Trophoblast cell (in vitro differentiated cells and primary cell): ENCODE data around the gene APAF1.

Experiments used
- DNase-seq, 2 donors: peaks; one replicate each; pipeline ENCODE4 v3.0.0-alpha.2; 2016
- H2AFZ ChIP-seq: 2 replicates; pipeline ENCODE4 v1.6.1; 2013; ENCODE audit warnings: low read length, moderate library complexity, mild to moderate bottlenecking; ENCODE audit not compliant: insufficient read depth, poor library complexity
- H2AK5ac ChIP-seq: 2 replicates; pipeline ENCODE4 v1.6.1; 2013; ENCODE audit warnings: mild to moderate bottlenecking, low read length
- H2BK120ac ChIP-seq: 2 replicates; pipeline ENCODE4 v1.6.1; 2013; ENCODE audit warnings: low read length, mild to moderate bottlenecking, moderate library complexity; ENCODE audit not compliant: insufficient read depth, poor library complexity
- H2BK12ac ChIP-seq: 2 replicates; pipeline ENCODE4 v1.6.1; 2013; ENCODE audit warnings: mild to moderate bottlenecking, low read length, moderate library complexity
- H2BK5ac ChIP-seq: 2 replicates; pipeline ENCODE4 v1.6.1; 2013; ENCODE audit warnings: low read length, low read depth, moderate library complexity, mild to moderate bottlenecking; ENCODE audit not compliant: poor library complexity
- H3K14ac ChIP-seq: 2 replicates; pipeline ENCODE4 v1.6.1; 2013; ENCODE audit warnings: mild to moderate bottlenecking, low read length
- H3K18ac ChIP-seq: 2 replicates; pipeline ENCODE4 v1.6.1; 2013; ENCODE audit warnings: mild to moderate bottlenecking, low read length
- H3K23ac ChIP-seq: 2 replicates; pipeline ENCODE4 v1.6.1; 2013; ENCODE audit warnings: low read length
- H3K27ac ChIP-seq: 2 replicates; pipeline ENCODE4 v1.5.1; 2013; ENCODE audit warnings: low read depth, mild to moderate bottlenecking, inconsistent platforms, low read length, moderate library complexity
- H3K27me3 ChIP-seq: 2 replicates; pipeline ENCODE4 v1.6.1; 2013; ENCODE audit warnings: inconsistent platforms, mild to moderate bottlenecking, low read length, moderate library complexity; ENCODE audit not compliant: insufficient read depth
- H3K36me3 ChIP-seq, 2 experiments: 1 replicate in 1 of 2; 2 replicates in 1 of 2; pipeline ENCODE4 v1.6.1; 2013; ENCODE audit warnings: low read length in 2 of 2, mild to moderate bottlenecking in 2 of 2, moderate library complexity in 1 of 2; ENCODE audit not compliant: insufficient read depth in 2 of 2, control insufficient read depth in 1 of 2
- H3K4ac ChIP-seq: 2 replicates; pipeline ENCODE4 v1.6.1; 2013; ENCODE audit warnings: low read depth, mild to moderate bottlenecking, low read length, moderate library complexity
- H3K4me1 ChIP-seq, 2 experiments: 1 replicate in 1 of 2; 2 replicates in 1 of 2; pipeline ENCODE4 v1.6.1; 2013; ENCODE audit warnings: low read length in 2 of 2, mild to moderate bottlenecking in 2 of 2, moderate library complexity in 1 of 2; ENCODE audit not compliant: insufficient read depth in 2 of 2, control insufficient read depth in 1 of 2
- H3K4me2 ChIP-seq: 2 replicates; pipeline ENCODE4 v1.6.1; 2013; ENCODE audit warnings: inconsistent platforms, mild to moderate bottlenecking, low read length, moderate library complexity
- H3K4me3 ChIP-seq: 2 replicates; pipeline ENCODE4 v1.5.1; 2013; ENCODE audit warnings: mild to moderate bottlenecking, low read depth, low read length, inconsistent platforms
- H3K79me1 ChIP-seq: one replicate; pipeline ENCODE4 v1.6.1; 2013; ENCODE audit warnings: low read length
- H3K79me2 ChIP-seq: 2 replicates; pipeline ENCODE4 v1.6.1; 2013; ENCODE audit warnings: low read length, mild to moderate bottlenecking; ENCODE audit not compliant: control insufficient read depth, insufficient read depth, poor library complexity
- H3K9ac ChIP-seq: 2 replicates; pipeline ENCODE4 v1.6.1; 2013; ENCODE audit warnings: mild to moderate bottlenecking, low read length
- H3K9me3 ChIP-seq: 2 replicates; pipeline ENCODE4 v1.6.1; 2013; ENCODE audit warnings: low read depth, mild to moderate bottlenecking, control low read depth, inconsistent platforms, low read length; ENCODE audit not compliant: insufficient read depth
- H4K12ac ChIP-seq: 2 replicates; pipeline ENCODE4 v1.6.1; 2013; ENCODE audit warnings: low read depth, mild to moderate bottlenecking, low read length, moderate library complexity
- H4K8ac ChIP-seq: 2 replicates; pipeline ENCODE4 v1.6.1; 2013; ENCODE audit warnings: low read depth, mild to moderate bottlenecking, low read length, moderate library complexity
- H4K91ac ChIP-seq: one replicate; pipeline ENCODE4 v1.6.1; 2013; ENCODE audit warnings: low read depth, mild to moderate bottlenecking, low read length, moderate library complexity
- WGBS: extraction: QIAGEN DNeasy Blood & Tissue Kit; methylation state at CpG from one replicate; pipeline ENCODE4 v1.1.7; 2013; ENCODE audit warnings: missing lambda C conversion rate; ENCODE audit not compliant: insufficient read length, insufficient coverage; ENCODE audit errors: extremely low coverage; 5-methylcytosine and 5-hydroxymethylcytosine counted together

Gene APAF1

DNA sequence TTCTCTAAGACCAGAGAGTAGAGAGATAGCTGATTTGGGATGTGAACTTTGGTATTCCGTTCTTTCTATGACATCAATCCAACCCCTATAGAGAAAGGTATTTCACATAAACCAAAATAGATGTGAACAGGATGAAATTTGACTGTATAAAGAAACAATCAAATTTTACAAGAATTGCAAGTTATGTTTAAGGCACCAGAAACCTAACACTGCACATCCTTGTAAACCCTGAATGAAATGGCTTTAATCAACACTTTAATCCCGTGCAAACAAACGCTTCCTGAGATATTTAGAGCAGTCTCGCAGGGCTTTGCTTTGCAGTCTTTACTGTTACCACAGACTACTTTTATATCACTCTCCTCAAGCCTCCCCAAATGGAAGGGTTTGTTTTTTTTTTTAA is 125.1 kb downstream of the APAF1 start:
- H3K79me2 ChIP-seq, result no peaks in the 10 kb centered on the region

DNA sequence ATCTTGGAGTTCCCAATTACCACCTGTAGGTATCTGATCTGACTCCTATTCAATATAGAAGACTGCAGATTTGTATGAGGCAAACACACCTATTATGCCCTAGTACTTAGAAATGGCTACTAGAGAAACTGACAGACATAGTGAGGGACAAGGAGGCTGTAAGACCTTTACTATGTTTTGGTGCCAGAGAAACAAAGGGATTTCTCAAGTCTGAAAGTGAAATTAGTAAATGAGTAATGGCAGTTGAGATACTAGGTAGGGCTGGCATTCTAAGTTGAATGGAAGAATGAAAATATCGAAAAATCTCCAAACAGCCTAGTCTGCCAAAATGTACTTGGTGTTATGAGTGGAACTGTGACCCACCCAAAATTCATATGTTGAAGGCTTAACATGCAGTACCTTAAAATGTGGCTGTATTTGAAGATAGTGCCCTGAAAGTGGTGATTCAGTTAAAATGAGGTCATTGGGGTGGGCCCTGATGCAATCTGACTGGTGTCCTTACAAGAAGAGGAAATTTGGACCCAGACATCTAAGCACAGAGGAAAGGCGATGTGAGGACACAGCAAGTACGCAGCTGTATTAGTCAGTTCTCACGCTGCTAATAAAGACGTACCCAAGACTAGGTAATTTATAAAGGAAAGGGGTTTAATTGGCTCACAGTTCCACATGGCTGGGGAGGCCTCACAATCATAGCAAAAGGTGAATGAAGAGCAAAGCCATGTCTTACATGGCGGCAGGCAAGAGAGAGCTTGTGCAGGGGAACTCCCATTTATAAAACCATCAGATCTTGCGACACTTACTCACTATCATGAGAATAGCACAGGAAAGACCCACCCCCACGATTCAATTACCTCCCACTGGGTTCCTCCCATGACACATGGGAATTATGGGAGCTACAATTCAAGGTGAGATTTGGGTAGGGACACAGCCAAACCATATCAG is 127.0 kb downstream of the APAF1 start:
- H2AFZ ChIP-seq, result no peak overlapping the region
- H2BK5ac ChIP-seq, result no peak overlapping the region
- H3K79me2 ChIP-seq, result no peaks in the 10 kb centered on the region
- no peak overlapping the region for H3K4me3 ChIP-seq
- H3K9me3 ChIP-seq, result no peaks in the 10 kb centered on the region
- H4K8ac ChIP-seq, result no peak overlapping the region
- no peak overlapping the region for H3K9ac ChIP-seq
- H3K79me1 ChIP-seq, result no peaks in the 10 kb centered on the region
- no peak overlapping the region for H3K4ac ChIP-seq
- no peak overlapping the region for H3K4me2 ChIP-seq
- no peak overlapping the region for H3K27ac ChIP-seq
- H3K36me3 ChIP-seq, result no peaks in the 10 kb centered on the region
- no peak overlapping the region for H4K12ac ChIP-seq
- H2AK5ac ChIP-seq, result no peak overlapping the region
- no peak overlapping the region for H2BK12ac ChIP-seq
- H3K4me1 ChIP-seq, result no peaks in the 10 kb centered on the region
- WGBS, result no CpG with 5 or more reads among the region's 8 CpGs
- no peak for DNase-seq
- H3K23ac ChIP-seq, result no peak overlapping the region
- H3K18ac ChIP-seq, result no peak overlapping the region
- H3K14ac ChIP-seq, result no peak overlapping the region
- no peak overlapping the region for H2BK120ac ChIP-seq
- H4K91ac ChIP-seq, result no peak overlapping the region
- no peaks in the 10 kb centered on the region for H3K27me3 ChIP-seq

More for the DNA sequence above, 125.1 kb downstream of the APAF1 start:
- Histone ChIP-seq H2BK5ac (no peak overlapping the region), H3K18ac (no peak overlapping the region), H2AK5ac (no peak overlapping the region), H2BK12ac (no peak overlapping the region), H3K4me2 (no peak overlapping the region), H3K14ac (no peak overlapping the region), H4K91ac (no peak overlapping the region), H4K12ac (no peak overlapping the region), H2BK120ac (no peak overlapping the region), H3K36me3 (no peaks in the 10 kb centered on the region), H3K4me3 (no peak overlapping the region), H3K79me1 (no peaks in the 10 kb centered on the region), H3K4me1 (no peaks in the 10 kb centered on the region), H3K4ac (no peak overlapping the region), H4K8ac (no peak overlapping the region), H3K9me3 (no peaks in the 10 kb centered on the region), H3K27me3 (no peaks in the 10 kb centered on the region), H3K9ac (no peak overlapping the region), H3K23ac (no peak overlapping the region), H2AFZ (no peak overlapping the region), H3K27ac (no peak overlapping the region)
- DNase-seq, result no peak
- no CpG with 5 or more reads among the region's 4 CpGs for WGBS

DNA sequence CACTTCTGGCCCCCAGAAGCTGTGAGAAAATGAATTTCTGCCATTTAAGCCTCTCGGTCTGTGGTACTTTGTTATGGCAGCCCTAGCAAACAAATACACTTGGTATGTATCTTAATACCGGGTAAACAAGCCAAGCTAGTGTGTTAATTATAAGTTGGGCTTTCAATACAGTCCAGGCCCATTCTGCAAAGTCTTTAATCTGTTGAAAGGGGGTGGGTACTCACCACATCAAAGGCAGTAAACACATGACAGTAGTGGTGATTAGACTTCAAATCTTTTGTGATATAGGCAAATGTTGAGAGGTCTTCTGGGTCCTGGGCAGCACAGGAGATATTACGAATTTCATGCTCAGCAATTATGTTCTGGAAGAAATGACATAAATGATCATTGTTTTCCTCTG is 127.7 kb downstream of the APAF1 start:
- H4K8ac ChIP-seq, result no peak overlapping the region
- H3K27me3 ChIP-seq, result no peaks in the 10 kb centered on the region
- DNase-seq, result no peak
- no peak overlapping the region for H4K91ac ChIP-seq
- no peaks in the 10 kb centered on the region for H3K79me1 ChIP-seq
- H3K36me3 ChIP-seq, result no peaks in the 10 kb centered on the region
- H3K27ac ChIP-seq, result no peak overlapping the region
- WGBS, result no CpG with 5 or more reads among the region's 3 CpGs
- no peak overlapping the region for H3K23ac ChIP-seq
- H3K4ac ChIP-seq, result no peak overlapping the region
- no peak overlapping the region for H3K9ac ChIP-seq
- H3K9me3 ChIP-seq, result no peaks in the 10 kb centered on the region
- H2BK12ac ChIP-seq, result no peak overlapping the region
- no peaks in the 10 kb centered on the region for H3K4me1 ChIP-seq
- H3K18ac ChIP-seq, result no peak overlapping the region
- no peak overlapping the region for H4K12ac ChIP-seq
- no peak overlapping the region for H2BK120ac ChIP-seq
- H3K79me2 ChIP-seq, result no peaks in the 10 kb centered on the region
- no peak overlapping the region for H3K14ac ChIP-seq
- H2AFZ ChIP-seq, result no peak overlapping the region
- no peak overlapping the region for H3K4me3 ChIP-seq
- no peak overlapping the region for H2AK5ac ChIP-seq
- no peak overlapping the region for H2BK5ac ChIP-seq
- H3K4me2 ChIP-seq, result no peak overlapping the region

DNA sequence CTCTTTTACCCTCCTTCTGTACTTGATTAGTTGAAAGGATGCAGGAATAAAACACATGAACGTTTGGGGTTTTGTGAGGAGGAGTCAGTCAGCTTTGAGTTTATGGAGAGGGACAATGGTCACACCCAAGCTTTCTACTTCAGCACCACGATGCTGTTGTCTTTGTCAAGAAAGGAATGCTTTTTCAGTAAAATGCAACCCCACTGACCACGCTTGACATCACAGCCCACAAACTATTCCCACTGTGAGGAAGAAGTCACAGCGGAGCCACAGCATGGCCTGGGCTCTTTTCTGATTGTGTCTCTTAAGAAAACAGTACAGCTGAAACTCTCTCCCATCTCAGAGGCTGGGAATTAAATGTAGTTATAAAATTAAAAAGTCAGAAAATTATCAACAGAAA is 135.2 kb downstream of the APAF1 start:
- no peak overlapping the region for H3K4ac ChIP-seq
- no peak for DNase-seq
- no peak overlapping the region for H2AFZ ChIP-seq
- WGBS, result no CpG with 5 or more reads among the region's 4 CpGs
- no peaks in the 10 kb centered on the region for H3K4me1 ChIP-seq
- H3K9ac ChIP-seq, result no peak overlapping the region
- no peak overlapping the region for H2BK5ac ChIP-seq
- H3K9me3 ChIP-seq, result no peaks in the 10 kb centered on the region
- no peak overlapping the region for H4K12ac ChIP-seq
- no peak overlapping the region for H3K14ac ChIP-seq
- no peaks in the 10 kb centered on the region for H3K79me1 ChIP-seq
- no peak overlapping the region for H4K8ac ChIP-seq
- H3K36me3 ChIP-seq, result no peaks in the 10 kb centered on the region
- H2BK12ac ChIP-seq, result no peak overlapping the region
- no peak overlapping the region for H3K23ac ChIP-seq
- H3K79me2 ChIP-seq, result no peaks in the 10 kb centered on the region
- H2AK5ac ChIP-seq, result no peak overlapping the region
- H2BK120ac ChIP-seq, result no peak overlapping the region
- H3K4me3 ChIP-seq, result no peak overlapping the region
- no peak overlapping the region for H3K4me2 ChIP-seq
- H4K91ac ChIP-seq, result no peak overlapping the region
- H3K18ac ChIP-seq, result no peak overlapping the region
- no peaks in the 10 kb centered on the region for H3K27me3 ChIP-seq
- H3K27ac ChIP-seq, result no peak overlapping the region
